AG04450 (cell line): ENCODE measurements around the gene RASSF10. TPM values are rescaled to one million over a fixed set of nuclear protein-coding genes. Genes with fewer than 3 reads are reported as not detected.

ENCODE experiments used
- CTCF ChIA-PET: fragments of 300-600, 350-600 bp; formaldehyde crosslinking; extraction: SDS; loops from one replicate; lab custom pipeline; 2022; ENCODE audit warnings: antibody characterized with exemption, inconsistent platforms; lab: Charles Lee
- POLR2A ChIA-PET: fragments of 350-600 bp; formaldehyde crosslinking; extraction: SDS; loops from one replicate; lab custom pipeline; 2021; ENCODE audit warnings: antibody characterized with exemption, inconsistent platforms; lab: Yijun Ruan, JAX
- DNase-seq: peaks from one replicate; pipeline ENCODE4 v3.0.0-alpha.2; 2011; ENCODE audit warnings: low read depth, low spot score
- H3K27ac ChIP-seq: one replicate; pipeline ENCODE4 v1.5.1; 2012; ENCODE audit warnings: low read depth, low read length, control low read depth
- H3K27me3 ChIP-seq: one replicate; pipeline ENCODE4 v1.6.0; 2012; ENCODE audit warnings: low read length; ENCODE audit not compliant: control insufficient read depth, insufficient read depth
- H3K4me3 ChIP-seq: 2 replicates; pipeline ENCODE4 v1.5.1; 2011; ENCODE audit warnings: mild to moderate bottlenecking, low read depth, low read length, control low read depth
- H3K9me3 ChIP-seq: 2 replicates; pipeline ENCODE4 v1.5.1; 2012; ENCODE audit warnings: low read length; ENCODE audit not compliant: control insufficient read depth, insufficient read depth
- polyA plus RNA-seq: library from polyadenylated mRNA; depleted of rRNA; stranded (reverse); fragments of >200 nt; gene quantifications from 2 replicates; pipeline ENCODE4 v1.2.3, GENCODE V29; 2011
- TF ChIP-seq, protein P1 (sequence below): IDR thresholded peaks from 2 replicates; pipeline ENCODE4 v1.5.1; 2011; ENCODE audit warnings: low read depth, low read length, control low read depth, inconsistent platforms

Gene RASSF10
- polyA plus RNA-seq, 1 experiment: not detected

DNA sequence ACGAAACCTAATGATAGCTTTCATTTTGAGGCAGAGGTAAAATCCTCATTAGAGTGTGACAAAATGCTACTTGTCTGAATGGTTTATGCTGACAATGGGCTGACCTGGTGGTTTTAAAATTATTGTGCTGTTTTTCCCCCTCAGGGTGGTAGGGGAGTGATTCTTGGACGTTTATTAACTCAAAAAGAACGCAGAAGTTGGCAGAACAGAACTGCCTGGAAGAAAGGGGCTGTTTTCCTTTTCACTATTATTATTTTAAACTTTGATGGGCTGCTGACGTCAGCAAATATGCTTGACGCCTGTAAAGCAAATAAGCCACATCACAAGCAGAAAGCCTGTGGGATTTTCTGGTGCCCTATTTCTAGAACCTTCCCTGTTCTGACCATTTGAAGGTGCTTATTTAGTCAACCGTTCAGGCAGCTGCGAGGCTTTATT lies 4.0 kb downstream of the RASSF10 start:
- no peak overlapping the region for H3K4me3 ChIP-seq
- H3K27ac ChIP-seq: no peak overlapping the region
- no peaks in the 10 kb centered on the region; the same call in 1 of the 2 replicates for H3K9me3 ChIP-seq
- H3K27me3 ChIP-seq: peaks cover 74% of the 10 kb centered on the region
- no peak for DNase-seq
- ChIA-PET POLR2A (no interaction called here), CTCF (interaction anchor here (0.7 kb wide), 1 partner anchor 226 kb away, joined by 4 read pairs; no protein-coding TSS in a partner anchor)
- TF ChIP-seq, protein P1, sequence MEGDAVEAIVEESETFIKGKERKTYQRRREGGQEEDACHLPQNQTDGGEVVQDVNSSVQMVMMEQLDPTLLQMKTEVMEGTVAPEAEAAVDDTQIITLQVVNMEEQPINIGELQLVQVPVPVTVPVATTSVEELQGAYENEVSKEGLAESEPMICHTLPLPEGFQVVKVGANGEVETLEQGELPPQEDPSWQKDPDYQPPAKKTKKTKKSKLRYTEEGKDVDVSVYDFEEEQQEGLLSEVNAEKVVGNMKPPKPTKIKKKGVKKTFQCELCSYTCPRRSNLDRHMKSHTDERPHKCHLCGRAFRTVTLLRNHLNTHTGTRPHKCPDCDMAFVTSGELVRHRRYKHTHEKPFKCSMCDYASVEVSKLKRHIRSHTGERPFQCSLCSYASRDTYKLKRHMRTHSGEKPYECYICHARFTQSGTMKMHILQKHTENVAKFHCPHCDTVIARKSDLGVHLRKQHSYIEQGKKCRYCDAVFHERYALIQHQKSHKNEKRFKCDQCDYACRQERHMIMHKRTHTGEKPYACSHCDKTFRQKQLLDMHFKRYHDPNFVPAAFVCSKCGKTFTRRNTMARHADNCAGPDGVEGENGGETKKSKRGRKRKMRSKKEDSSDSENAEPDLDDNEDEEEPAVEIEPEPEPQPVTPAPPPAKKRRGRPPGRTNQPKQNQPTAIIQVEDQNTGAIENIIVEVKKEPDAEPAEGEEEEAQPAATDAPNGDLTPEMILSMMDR: no peak

DNA sequence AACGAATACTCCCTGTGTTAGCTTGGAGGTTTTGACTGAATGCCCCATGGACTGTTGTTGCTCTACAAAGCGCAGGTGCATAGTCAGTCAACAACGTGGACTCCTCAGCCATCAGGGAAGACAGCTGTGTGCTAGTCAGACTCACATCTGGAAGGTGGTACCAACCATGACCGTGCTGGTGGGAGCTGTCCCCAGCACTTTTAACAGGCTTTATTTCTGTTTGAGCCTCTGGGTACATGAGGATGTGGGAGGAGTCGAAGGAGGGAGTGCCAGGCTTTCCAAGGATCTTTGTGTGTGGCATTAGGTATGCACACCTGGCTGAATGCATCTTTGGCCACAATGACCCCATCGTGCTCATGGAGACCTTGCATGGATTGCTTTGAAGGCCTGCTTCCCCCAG lies 6.6 kb downstream of the RASSF10 start:
- H3K27me3 ChIP-seq: peaks cover 50% of the 10 kb centered on the region
- POLR2A ChIA-PET: no interaction called here
- CTCF ChIA-PET: interaction anchor here (1.4 kb wide), 1 partner anchor 40 kb away, joined by 3 read pairs; no protein-coding TSS in a partner anchor
- no peaks in the 10 kb centered on the region; the same call in 1 of the 2 replicates for H3K9me3 ChIP-seq
- no peak overlapping the region for H3K4me3 ChIP-seq
- no peak for DNase-seq
- no peak overlapping the region for H3K27ac ChIP-seq
- TF ChIP-seq, protein P1: no peak

DNA sequence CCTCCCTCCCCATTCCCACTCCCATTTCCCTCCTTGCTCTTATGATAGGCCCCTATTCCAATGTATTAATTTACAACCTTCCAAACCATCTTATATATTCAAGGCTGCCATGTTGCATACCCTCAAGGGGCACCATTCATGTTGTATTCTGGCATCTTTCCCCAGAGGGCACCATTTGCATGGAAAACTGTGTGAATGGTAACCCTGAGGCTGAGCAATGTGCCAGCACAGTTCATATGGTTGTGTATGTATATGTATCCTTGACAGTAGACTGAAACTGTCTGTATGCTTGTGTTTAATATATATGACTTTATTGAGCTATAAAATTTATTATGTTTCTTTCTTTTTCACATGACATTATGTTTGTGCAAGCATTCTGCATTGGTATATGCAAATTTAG lies 7.3 kb downstream of the RASSF10 start:
- TF ChIP-seq, protein P1: no peak
- POLR2A ChIA-PET: no interaction called here
- Histone ChIP-seq H3K4me3 (no peak overlapping the region), H3K27ac (no peak overlapping the region), H3K9me3 (no peaks in the 10 kb centered on the region), H3K27me3 (peaks cover 45% of the 10 kb centered on the region)
- CTCF ChIA-PET: interaction anchor here (1.4 kb wide), 1 partner anchor 39 kb away, joined by 3 read pairs; no protein-coding TSS in a partner anchor
- no peak for DNase-seq

DNA sequence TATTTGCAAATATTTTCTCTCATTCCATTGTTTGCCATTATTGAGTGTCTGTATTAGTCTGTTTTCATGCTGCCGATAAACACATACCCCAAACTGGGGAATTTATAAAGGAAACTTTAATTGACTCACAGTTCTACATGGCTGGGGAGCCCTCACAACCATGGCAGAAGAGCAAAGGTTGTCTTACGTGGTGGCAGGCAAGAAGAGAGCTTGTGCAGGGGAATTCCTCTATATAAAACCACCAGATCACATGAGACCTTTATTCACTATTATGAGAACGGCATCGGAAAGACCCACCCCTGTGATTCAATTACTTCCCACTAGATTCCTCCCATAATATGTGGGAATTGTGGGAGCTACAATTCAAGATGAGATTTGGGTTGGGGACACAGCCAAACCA lies 10.2 kb downstream of the RASSF10 start:
- no peaks in the 10 kb centered on the region for H3K9me3 ChIP-seq
- no peak for DNase-seq
- peaks cover 34% of the 10 kb centered on the region for H3K27me3 ChIP-seq

DNA sequence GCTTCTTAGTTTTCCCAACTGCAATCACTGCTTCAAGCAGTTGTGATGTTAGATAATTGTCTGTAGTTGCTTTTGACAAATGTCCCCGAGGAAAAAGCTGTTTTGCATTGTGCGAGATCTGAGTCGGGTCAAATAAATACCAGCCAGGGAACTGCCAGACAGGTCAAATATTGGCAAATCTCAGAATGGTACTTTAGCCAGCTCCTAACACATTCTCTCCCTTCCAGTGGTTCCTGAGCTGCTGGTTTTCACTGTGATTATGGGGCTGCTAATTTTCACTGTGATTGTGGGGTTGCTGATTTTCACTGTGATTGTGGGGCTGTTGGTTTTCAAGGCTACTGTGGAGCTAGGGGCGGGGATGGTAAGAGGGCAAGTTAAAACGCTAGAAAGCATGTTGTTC lies 14.3 kb downstream of the RASSF10 start:
- no peak for DNase-seq

More for the DNA sequence above, 10.2 kb downstream of the RASSF10 start:
- ChIA-PET CTCF (no interaction called here), POLR2A (no interaction called here)
- Histone ChIP-seq H3K27ac (no peak overlapping the region), H3K4me3 (no peak overlapping the region)
- TF ChIP-seq, protein P1: no peak

More for the DNA sequence above, 14.3 kb downstream of the RASSF10 start:
- ChIA-PET CTCF (no interaction called here), POLR2A (no interaction called here)
- TF ChIP-seq, protein P1: no peak
- H3K27me3 ChIP-seq: peaks cover 25% of the 10 kb centered on the region
- no peaks in the 10 kb centered on the region for H3K9me3 ChIP-seq
- H3K4me3 ChIP-seq: no peak overlapping the region
- no peak overlapping the region for H3K27ac ChIP-seq
